ENCODE results near the gene URGCP. TPM values are rescaled to one million over a fixed set of nuclear protein-coding genes. Genes with fewer than 3 reads are reported as not detected.

URGCP gene
- total RNA-seq, 1 donor from 2014 or later, result 13.0 TPM

DNA sequence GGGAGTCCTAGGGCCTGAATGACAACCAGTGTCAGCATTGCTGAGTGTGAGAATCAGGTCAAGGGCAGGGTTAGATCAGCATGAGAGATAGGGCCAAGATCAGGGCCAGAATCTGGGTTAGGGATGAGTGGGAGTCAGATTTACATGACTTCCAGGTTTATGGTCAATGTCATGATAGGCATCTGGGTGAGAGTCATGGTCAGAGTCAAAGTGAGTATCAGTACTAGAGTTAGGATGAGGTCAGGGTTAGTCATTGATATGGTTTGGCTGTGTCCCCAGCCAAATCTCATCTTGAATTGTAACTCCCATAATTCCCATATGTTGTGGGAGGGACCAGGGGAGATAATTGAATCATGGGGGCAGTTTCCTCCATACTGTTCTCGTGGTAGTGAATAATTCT lies 49.4 kb downstream of the URGCP start:
- Mint-ChIP-seq H3K9me3 (ENCODE audit: unreplicated experiment) (no peaks in the 10 kb centered on the region), H3K4me1 (ENCODE audit: unreplicated experiment) (no peaks in the 10 kb centered on the region), H3K4me3 (ENCODE audit: unreplicated experiment) (no peak overlapping the region), H3K36me3 (ENCODE audit: low read depth, unreplicated experiment) (no peaks in the 10 kb centered on the region), H3K27me3 (ENCODE audit: unreplicated experiment) (peaks cover 6% of the 10 kb centered on the region), H3K27ac (ENCODE audit: unreplicated experiment) (no peak overlapping the region)
- no peak for DNase-seq (ENCODE audit: low spot score)
- TF ChIP-seq, protein P1, sequence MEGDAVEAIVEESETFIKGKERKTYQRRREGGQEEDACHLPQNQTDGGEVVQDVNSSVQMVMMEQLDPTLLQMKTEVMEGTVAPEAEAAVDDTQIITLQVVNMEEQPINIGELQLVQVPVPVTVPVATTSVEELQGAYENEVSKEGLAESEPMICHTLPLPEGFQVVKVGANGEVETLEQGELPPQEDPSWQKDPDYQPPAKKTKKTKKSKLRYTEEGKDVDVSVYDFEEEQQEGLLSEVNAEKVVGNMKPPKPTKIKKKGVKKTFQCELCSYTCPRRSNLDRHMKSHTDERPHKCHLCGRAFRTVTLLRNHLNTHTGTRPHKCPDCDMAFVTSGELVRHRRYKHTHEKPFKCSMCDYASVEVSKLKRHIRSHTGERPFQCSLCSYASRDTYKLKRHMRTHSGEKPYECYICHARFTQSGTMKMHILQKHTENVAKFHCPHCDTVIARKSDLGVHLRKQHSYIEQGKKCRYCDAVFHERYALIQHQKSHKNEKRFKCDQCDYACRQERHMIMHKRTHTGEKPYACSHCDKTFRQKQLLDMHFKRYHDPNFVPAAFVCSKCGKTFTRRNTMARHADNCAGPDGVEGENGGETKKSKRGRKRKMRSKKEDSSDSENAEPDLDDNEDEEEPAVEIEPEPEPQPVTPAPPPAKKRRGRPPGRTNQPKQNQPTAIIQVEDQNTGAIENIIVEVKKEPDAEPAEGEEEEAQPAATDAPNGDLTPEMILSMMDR (IDR thresholded peaks at IDR 0.05; ENCODE audit: unreplicated experiment), result no peak

DNA sequence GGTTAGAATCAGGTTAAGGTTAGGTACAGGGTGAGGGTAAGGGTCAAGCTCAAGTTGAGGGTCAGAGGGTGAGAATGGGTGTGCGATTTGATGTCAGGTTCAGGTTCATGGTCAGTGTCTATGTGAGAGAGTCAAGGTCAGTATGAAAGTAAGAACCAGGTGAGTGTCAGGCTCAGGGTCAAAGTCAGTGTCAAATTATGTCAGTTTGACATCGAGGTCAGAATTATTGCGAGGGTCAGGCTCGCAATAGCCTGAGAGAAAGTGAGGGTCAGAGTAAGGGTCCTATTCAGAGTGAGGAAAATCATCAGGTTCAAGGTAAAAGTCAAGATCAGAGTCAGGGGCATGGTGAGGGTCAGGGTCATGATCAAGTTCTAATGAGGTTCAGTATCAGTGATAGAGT lies 50.1 kb downstream of the URGCP start:
- no peaks in the 10 kb centered on the region for H3K9me3 Mint-ChIP-seq (ENCODE audit: unreplicated experiment)

DNA sequence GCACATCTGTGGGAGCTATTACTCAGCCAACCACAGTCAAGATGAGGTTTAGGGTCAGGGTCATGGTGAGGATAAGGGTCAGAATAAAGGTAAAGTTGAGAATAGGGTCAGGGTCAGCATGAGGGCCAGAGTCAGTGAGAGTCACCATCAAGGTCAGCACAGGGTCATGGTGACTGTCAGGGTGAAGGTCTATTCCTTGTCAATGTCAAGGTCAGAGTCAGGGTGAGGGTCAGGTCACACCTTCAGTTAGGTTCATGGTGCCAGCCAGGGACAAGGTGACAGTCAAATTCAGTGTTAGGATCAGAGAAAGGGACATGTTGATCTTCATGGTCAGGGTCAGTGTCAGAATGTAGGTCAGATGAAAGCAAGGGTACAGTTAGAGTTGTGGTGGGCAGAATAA lies 51.2 kb downstream of the URGCP start:
- H3K4me3 Mint-ChIP-seq (ENCODE audit: unreplicated experiment), result no peak overlapping the region
- H3K36me3 Mint-ChIP-seq (ENCODE audit: low read depth, unreplicated experiment), result no peaks in the 10 kb centered on the region

More for the DNA sequence above, 50.1 kb downstream of the URGCP start:
- no peak for DNase-seq (ENCODE audit: low spot score)
- Mint-ChIP-seq H3K27me3 (ENCODE audit: unreplicated experiment) (peaks cover 6% of the 10 kb centered on the region), H3K36me3 (ENCODE audit: low read depth, unreplicated experiment) (no peaks in the 10 kb centered on the region), H3K4me1 (ENCODE audit: unreplicated experiment) (no peaks in the 10 kb centered on the region), H3K27ac (ENCODE audit: unreplicated experiment) (no peak overlapping the region), H3K4me3 (ENCODE audit: unreplicated experiment) (no peak overlapping the region)
- TF ChIP-seq, protein P1 (IDR thresholded peaks at IDR 0.05; ENCODE audit: unreplicated experiment), result no peak

DNA sequence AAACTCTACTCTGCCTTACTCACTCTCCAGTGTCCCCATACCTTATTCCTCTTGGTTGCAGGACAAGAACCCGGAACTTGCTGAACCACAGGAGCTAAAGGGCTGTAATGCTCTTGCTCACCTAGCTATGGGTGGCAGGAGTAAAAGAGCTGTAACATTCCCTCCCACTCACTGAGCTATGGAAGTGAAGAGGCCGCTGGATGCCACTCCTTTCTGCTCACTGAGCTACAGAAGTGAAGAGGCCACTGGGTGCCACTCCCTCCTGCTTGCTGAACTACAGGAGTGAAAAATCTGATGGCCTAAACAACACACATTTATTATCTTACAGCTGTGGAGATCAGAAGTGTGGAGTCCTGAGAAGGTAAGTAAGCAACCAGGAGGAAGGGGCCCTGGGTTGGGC lies 54.6 kb downstream of the URGCP start:
- Mint-ChIP-seq H3K9me3 (ENCODE audit: unreplicated experiment) (no peaks in the 10 kb centered on the region), H3K4me3 (ENCODE audit: unreplicated experiment) (no peak overlapping the region), H3K27ac (ENCODE audit: unreplicated experiment) (no peak overlapping the region), H3K4me1 (ENCODE audit: unreplicated experiment) (no peaks in the 10 kb centered on the region), H3K36me3 (ENCODE audit: low read depth, unreplicated experiment) (no peaks in the 10 kb centered on the region), H3K27me3 (ENCODE audit: unreplicated experiment) (peaks cover 8% of the 10 kb centered on the region)
- TF ChIP-seq, protein P1 (IDR thresholded peaks at IDR 0.05; ENCODE audit: unreplicated experiment), result no peak
- DNase-seq (ENCODE audit: low spot score), result no peak

More for the DNA sequence above, 51.2 kb downstream of the URGCP start:
- Mint-ChIP-seq H3K4me1 (ENCODE audit: unreplicated experiment) (no peaks in the 10 kb centered on the region), H3K27me3 (ENCODE audit: unreplicated experiment) (peaks cover 8% of the 10 kb centered on the region), H3K27ac (ENCODE audit: unreplicated experiment) (no peak overlapping the region), H3K9me3 (ENCODE audit: unreplicated experiment) (no peaks in the 10 kb centered on the region)
- no peak for DNase-seq (ENCODE audit: low spot score)
- TF ChIP-seq, protein P1 (IDR thresholded peaks at IDR 0.05; ENCODE audit: unreplicated experiment), result no peak

DNA sequence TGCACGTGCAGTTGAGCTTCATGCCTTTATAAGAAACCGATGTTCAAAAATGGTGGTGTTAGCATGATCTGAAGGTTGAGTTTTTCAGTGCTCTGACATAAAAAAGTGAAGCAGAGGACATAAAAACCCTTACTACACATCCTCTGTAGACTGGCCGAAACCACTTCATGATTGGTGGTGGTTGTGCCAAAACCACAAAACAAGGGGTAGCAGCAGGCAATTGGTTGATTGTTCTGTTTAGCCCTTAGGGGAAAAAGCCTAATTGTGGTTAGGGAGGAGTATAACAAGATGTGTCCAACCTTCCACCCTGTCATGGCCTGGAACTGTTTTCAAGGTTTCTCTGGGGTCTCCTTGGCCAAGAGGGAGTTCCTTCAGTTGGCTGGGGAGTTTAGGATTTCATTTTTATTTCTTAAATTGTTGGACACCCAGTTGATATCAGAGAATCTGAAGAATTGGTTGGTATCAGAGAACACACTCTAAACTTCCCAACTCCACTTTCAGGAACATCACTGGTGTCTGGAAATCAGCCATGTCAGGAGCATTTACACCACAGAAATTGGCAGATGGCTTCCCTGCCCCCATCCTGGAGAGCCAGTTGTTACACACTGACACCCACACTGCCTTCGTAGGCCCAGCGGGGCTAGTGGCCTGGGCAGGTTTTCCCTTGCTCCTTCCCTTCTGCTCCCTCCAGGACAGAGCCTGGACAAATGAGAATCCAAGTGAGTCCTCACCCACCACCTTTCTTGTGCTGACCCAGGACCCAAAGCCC lies 55.9 kb downstream of the URGCP start:
- Mint-ChIP-seq H3K27me3 (ENCODE audit: unreplicated experiment) (peaks cover 8% of the 10 kb centered on the region), H3K36me3 (ENCODE audit: low read depth, unreplicated experiment) (no peaks in the 10 kb centered on the region), H3K4me1 (ENCODE audit: unreplicated experiment) (no peaks in the 10 kb centered on the region), H3K27ac (ENCODE audit: unreplicated experiment) (no peak overlapping the region), H3K4me3 (ENCODE audit: unreplicated experiment) (no peak overlapping the region), H3K9me3 (ENCODE audit: unreplicated experiment) (no peaks in the 10 kb centered on the region)
- no peak for DNase-seq (ENCODE audit: low spot score)
- TF ChIP-seq, protein P1 (IDR thresholded peaks at IDR 0.05; ENCODE audit: unreplicated experiment), result no peak
